H1 (cell line): ENCODE data around the gene ZSWIM2. TPM values are rescaled to one million over a fixed set of nuclear protein-coding genes. Genes with fewer than 3 reads are reported as not detected.

Experiments used
- CTCF ChIA-PET: fragments of 300-600 bp; sonication (Branson Sonifier 250); formaldehyde crosslinking; loops from one replicate; lab custom pipeline; 2021; ENCODE audit not compliant: partially characterized antibody; lab: Charles Lee
- POLR2A ChIA-PET: fragments of 300-600 bp; sonication (Branson Sonifier 250); formaldehyde crosslinking; loops from one replicate; lab custom pipeline; 2021; ENCODE audit warnings: inconsistent platforms; ENCODE audit not compliant: partially characterized antibody; lab: Charles Lee
- DNase-seq, 2 experiments: peaks; one replicate each; pipeline versions ENCODE4 v3.0.0 to v3.0.0-alpha.2; 2010 to 2022; ENCODE audit warnings: low spot score in 2 of 2, low read depth in 1 of 2, mixed read lengths in 1 of 2
- FAIRE-seq: peaks from 2 replicates; lab custom pipeline; 2011; peaks lifted over from hg19 to GRCh38; lab: Jason Lieb, UNC
- H2AFZ ChIP-seq: 2 replicates; pipeline ENCODE4 v1.8.1; 2012; ENCODE audit warnings: low read length, inconsistent platforms
- H2AK5ac ChIP-seq: 2 replicates; pipeline ENCODE4 v1.6.1; 2013; ENCODE audit warnings: low read depth, low read length
- H2BK120ac ChIP-seq: replicated peaks from 2 replicates; pipeline ENCODE3; 2013; ENCODE audit warnings: low read depth, low read length, inconsistent platforms
- H2BK12ac ChIP-seq: 2 replicates; pipeline ENCODE4 v1.6.1; 2013; ENCODE audit warnings: low read depth, low read length
- H2BK15ac ChIP-seq: 2 replicates; pipeline ENCODE4 v1.6.1; 2013; ENCODE audit warnings: low read length
- H2BK20ac ChIP-seq: 2 replicates; pipeline ENCODE4 v1.6.1; 2013; ENCODE audit warnings: low read length
- H2BK5ac ChIP-seq: 2 replicates; pipeline ENCODE4 v1.6.1; 2013; ENCODE audit warnings: low read depth, low read length
- H3K14ac ChIP-seq: 2 replicates; pipeline ENCODE4 v1.6.1; 2013; ENCODE audit warnings: inconsistent platforms; ENCODE audit not compliant: insufficient read length
- H3K18ac ChIP-seq: 2 replicates; pipeline ENCODE4 v1.6.1; 2013; ENCODE audit warnings: low read length; ENCODE audit errors: extremely low read depth
- H3K23ac ChIP-seq: 2 replicates; pipeline ENCODE4 v1.6.1; 2013; ENCODE audit warnings: inconsistent platforms; ENCODE audit not compliant: insufficient read length
- H3K23me2 ChIP-seq: 2 replicates; pipeline ENCODE4 v1.6.1; 2013; ENCODE audit warnings: low read depth, low read length
- H3K27ac ChIP-seq: 2 replicates; pipeline ENCODE4 v1.6.1; 2011; ENCODE audit warnings: low read depth, low read length, inconsistent platforms
- H3K27me3 ChIP-seq, 4 experiments: replicated peaks in 1 of 4; 1 replicate in 1 of 4; 2 replicates in 3 of 4; pipeline versions ENCODE4 v1.6.1 to v1.8.1; 2011 to 2013; ENCODE audit warnings: low read length in 3 of 4, mild to moderate bottlenecking in 3 of 4, inconsistent platforms in 2 of 4, mixed read lengths in 2 of 4, moderate library complexity in 1 of 4; ENCODE audit not compliant: control insufficient read depth in 3 of 4, insufficient read depth in 3 of 4; ENCODE audit errors: extremely low read depth in 1 of 4
- H3K36me3 ChIP-seq, 4 experiments: 2 replicates each; pipeline versions ENCODE4 v1.6.1 to v1.8.1; 2011 to 2013; ENCODE audit warnings: mild to moderate bottlenecking in 4 of 4, low read length in 3 of 4, moderate library complexity in 2 of 4, control low read depth in 1 of 4, inconsistent platforms in 1 of 4; ENCODE audit not compliant: insufficient read depth in 4 of 4, control insufficient read depth in 2 of 4
- H3K4ac ChIP-seq: replicated peaks from 2 replicates; pipeline ENCODE3; 2013; ENCODE audit warnings: low read length, low read depth, mixed read lengths, inconsistent platforms; ENCODE audit not compliant: insufficient read length
- H3K4me1 ChIP-seq, 4 experiments: replicated peaks in 1 of 4; 1 replicate in 1 of 4; 2 replicates in 3 of 4; pipeline versions ENCODE4 v1.6.1 to v1.8.1; 2011 to 2013; ENCODE audit warnings: low read length in 3 of 4, inconsistent platforms in 2 of 4, mixed read lengths in 1 of 4; ENCODE audit not compliant: insufficient read depth in 4 of 4, control insufficient read depth in 3 of 4
- H3K4me2 ChIP-seq, 2 experiments: 2 replicates each; pipeline versions ENCODE4 v1.6.1 to v1.8.1; 2011 to 2013; ENCODE audit warnings: low read depth in 2 of 2, low read length in 2 of 2, control low read depth in 1 of 2, inconsistent platforms in 1 of 2, mild to moderate bottlenecking in 1 of 2; ENCODE audit not compliant: insufficient read depth in 1 of 2
- H3K4me3 ChIP-seq, 4 experiments: fragments of 200-600, 300-600 bp in 1 of 4; sonication (generic), shearing (Covaris generic), sonication (Bioruptor Twin) in 1 of 4; 2 replicates each; pipeline versions ENCODE4 v1.5.1 to v1.8.1; 2011 to 2016; ENCODE audit warnings: low read length in 4 of 4, low read depth in 3 of 4, control low read depth in 2 of 4, inconsistent platforms in 2 of 4, mild to moderate bottlenecking in 2 of 4, mixed read lengths in 1 of 4, moderate library complexity in 1 of 4; ENCODE audit not compliant: insufficient read depth in 2 of 4; ENCODE audit errors: extremely low read depth in 1 of 4
- H3K56ac ChIP-seq: replicated peaks from 2 replicates; pipeline ENCODE3; 2013; ENCODE audit warnings: low read depth, mild to moderate bottlenecking, mixed read lengths, low read length, inconsistent platforms; ENCODE audit not compliant: insufficient read length
- H3K79me1 ChIP-seq: 2 replicates; pipeline ENCODE4 v1.6.1; 2013; ENCODE audit warnings: low read depth, low read length, control low read depth
- H3K79me2 ChIP-seq, 2 experiments: 2 replicates each; pipeline versions ENCODE4 v1.6.1 to v1.8.1; 2012 to 2013; ENCODE audit warnings: low read length in 2 of 2, mild to moderate bottlenecking in 2 of 2, inconsistent platforms in 1 of 2; ENCODE audit not compliant: insufficient read depth in 2 of 2, control insufficient read depth in 1 of 2
- H3K9ac ChIP-seq, 4 experiments: replicated peaks in 1 of 4; 1 replicate in 1 of 4; 2 replicates in 3 of 4; pipeline versions ENCODE4 v1.6.1 to v1.8.1; 2011 to 2013; ENCODE audit warnings: low read depth in 3 of 4, low read length in 3 of 4, control low read depth in 2 of 4, mild to moderate bottlenecking in 2 of 4, moderate library complexity in 2 of 4, inconsistent platforms in 1 of 4; ENCODE audit errors: extremely low read depth in 1 of 4
- H3K9me3 ChIP-seq, 2 experiments: 2 replicates each; pipeline versions ENCODE4 v1.6.1 to v1.8.1; 2012 to 2013; ENCODE audit warnings: mild to moderate bottlenecking in 2 of 2, moderate library complexity in 2 of 2, control low read depth in 1 of 2, inconsistent platforms in 1 of 2, low read depth in 1 of 2, low read length in 1 of 2, mixed read lengths in 1 of 2; ENCODE audit not compliant: insufficient read depth in 2 of 2
- H4K20me1 ChIP-seq, 2 experiments: replicated peaks in 1 of 2; 2 replicates each; pipeline versions ENCODE3 to v1.8.1; 2011 to 2013; ENCODE audit warnings: inconsistent platforms in 2 of 2, low read length in 2 of 2, mild to moderate bottlenecking in 1 of 2; ENCODE audit not compliant: insufficient read depth in 2 of 2, control insufficient read depth in 1 of 2
- H4K5ac ChIP-seq: 2 replicates; pipeline ENCODE4 v1.6.1; 2013; ENCODE audit warnings: low read length, low read depth, mixed read lengths, inconsistent platforms; ENCODE audit not compliant: insufficient read length
- H4K8ac ChIP-seq: 2 replicates; pipeline ENCODE4 v1.8.0; 2013; ENCODE audit warnings: mild to moderate bottlenecking, moderate library complexity, low read length, inconsistent platforms; ENCODE audit not compliant: insufficient read depth; ENCODE audit errors: extremely low read depth
- H4K91ac ChIP-seq: replicated peaks from 2 replicates; pipeline ENCODE3; 2013; ENCODE audit warnings: low read length, mixed read lengths, inconsistent platforms; ENCODE audit not compliant: insufficient read length
- BCL11A ChIP-seq, 2 experiments: IDR thresholded peaks; one replicate each; pipeline ENCODE4 v1.6.1; 2011; ENCODE audit warnings: low read depth in 2 of 2, low read length in 2 of 2, mild to moderate bottlenecking in 2 of 2
- HDAC2 ChIP-seq, 2 experiments: fragments of 300-600 bp in 1 of 2; sonication (generic) in 1 of 2; IDR thresholded peaks; 2 replicates each; pipeline ENCODE4 v1.6.1; 2011 to 2012; ENCODE audit warnings: low read depth in 2 of 2, low read length in 2 of 2, mild to moderate bottlenecking in 2 of 2, moderate library complexity in 2 of 2, borderline replicate concordance in 1 of 2, inconsistent platforms in 1 of 2
- HDAC6 ChIP-seq: IDR thresholded peaks from one replicate; pipeline ENCODE4 v1.7.1; 2012; ENCODE audit warnings: low read depth, mild to moderate bottlenecking, inconsistent platforms, low read length, moderate library complexity
- JUN ChIP-seq: IDR thresholded peaks from 2 replicates; pipeline ENCODE4 v1.6.1; 2011; ENCODE audit warnings: low read depth, mild to moderate bottlenecking, improper control_type of control experiment, low read length
- KDM4A ChIP-seq: IDR thresholded peaks from one replicate; pipeline ENCODE4 v1.7.1; 2012; ENCODE audit warnings: low read depth, mild to moderate bottlenecking, moderate library complexity, low read length, inconsistent platforms; ENCODE audit not compliant: severe bottlenecking
- KDM5A ChIP-seq: fragments of 200-600 bp; IDR thresholded peaks from 2 replicates; pipeline ENCODE4 v1.7.1; 2012; ENCODE audit warnings: mild to moderate bottlenecking, low read length, inconsistent platforms, mixed read lengths
- POLR2A ChIP-seq, 2 experiments: IDR thresholded peaks; 1 replicate in 1 of 2; 2 replicates in 1 of 2; pipeline ENCODE4 v1.6.1; 2011; ENCODE audit warnings: low read depth in 2 of 2, low read length in 2 of 2, mild to moderate bottlenecking in 2 of 2; ENCODE audit errors: control extremely low read depth in 1 of 2
- POU5F1 ChIP-seq: IDR thresholded peaks from 2 replicates; pipeline ENCODE4 v1.6.1; 2011; ENCODE audit warnings: low read depth, mild to moderate bottlenecking, low read length, moderate library complexity
- RFX5 ChIP-seq: IDR thresholded peaks from 2 replicates; pipeline ENCODE4 v1.6.1; 2011; ENCODE audit warnings: low read depth, low read length, improper control_type of control experiment, borderline replicate concordance
- SP4 ChIP-seq: IDR thresholded peaks from 2 replicates; pipeline ENCODE4 v1.6.1; 2012; ENCODE audit warnings: low read length, inconsistent platforms
- SUZ12 ChIP-seq: fragments of 200-600 bp; sonication (generic); IDR thresholded peaks from 2 replicates; pipeline ENCODE4 v1.6.1; 2012; ENCODE audit warnings: mild to moderate bottlenecking, inconsistent platforms, low read length, moderate library complexity, mixed read lengths
- TEAD4 ChIP-seq: IDR thresholded peaks from 2 replicates; pipeline ENCODE4 v1.6.1; 2012; ENCODE audit warnings: low read depth, low read length, inconsistent platforms, mixed read lengths
- YY1 ChIP-seq: IDR thresholded peaks from 2 replicates; pipeline ENCODE4 v1.6.1; 2011; ENCODE audit warnings: low read depth, mild to moderate bottlenecking, low read length
- ZNF274 ChIP-seq: IDR thresholded peaks from 2 replicates; pipeline ENCODE4 v1.7.0; 2012; ENCODE audit warnings: low read length, borderline replicate concordance; ENCODE audit errors: extremely low read depth
- WGBS, 2 experiments: shearing (Covaris generic) in 1 of 2; methylation state at CpG; one replicate each; pipeline versions ENCODE4 v1.1.6 to v1.1.7; 2013 to 2015; ENCODE audit warnings: low lambda C conversion rate in 2 of 2, mixed read lengths in 2 of 2, inconsistent platforms in 1 of 2, low coverage in 1 of 2, missing lambda C conversion rate in 1 of 2; ENCODE audit not compliant: insufficient replicate concordance in 2 of 2, insufficient coverage in 1 of 2, insufficient read length in 1 of 2; ENCODE audit errors: extremely low coverage in 1 of 2, missing lambda C conversion rate in 1 of 2; 5-methylcytosine and 5-hydroxymethylcytosine counted together
- polyA plus RNA-seq, 7 experiments: library from polyadenylated mRNA; depleted of rRNA in 3 of 7; stranded (reverse) in 5 of 7; unstranded in 2 of 7; fragments of >200 nt in 5 of 7; fragments of 200-250 nt in 2 of 7; gene quantifications; 1 replicate in 5 of 7; 2 replicates in 1 of 7; 4 replicates in 1 of 7; pipeline versions ENCODE4 v1.2.1 to v1.2.3, GENCODE V29; 2011 to 2013; ENCODE audit warnings: missing spikeins in 2 of 7, mixed read lengths in 2 of 7
- total RNA-seq: library from RNA; stranded (reverse); fragmentation: NEBNext Ultra II Directional; extraction: Animal tissue kit (Norgen Biotek cat#: 25700); gene quantifications from 2 replicates; pipeline ENCODE4 v1.2.1, GENCODE V29; 2021
- TF ChIP-seq, protein P1 (sequence below): IDR thresholded peaks from 2 replicates; pipeline ENCODE4 v1.6.1; 2012; ENCODE audit warnings: inconsistent platforms

The ZSWIM2 gene
- total and polyA plus RNA-seq, 2 of the 8 experiments (the other 6 are each of a cell fraction or from before 2014, with no cell fraction given): not detected

DNA sequence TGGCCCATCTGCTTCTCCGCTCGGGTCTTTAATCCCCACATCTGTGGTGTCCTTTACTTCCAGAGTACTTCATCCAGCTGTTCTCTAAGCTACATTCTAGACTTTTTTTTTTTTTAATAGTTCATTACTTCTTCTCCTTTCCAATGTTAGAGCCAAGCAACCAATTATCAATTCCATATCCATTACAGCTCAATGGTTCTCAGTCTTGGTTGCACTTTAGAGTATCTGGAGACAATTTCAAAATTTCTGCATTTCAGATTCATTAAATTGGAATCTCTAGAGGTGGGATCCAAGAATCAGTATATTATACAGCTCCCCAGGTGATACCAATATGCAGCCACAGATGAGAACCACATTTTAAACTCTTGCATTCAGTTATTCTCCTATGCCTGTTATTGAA, 43.9 kb upstream of the ZSWIM2 start:
- no peak overlapping the region for H4K91ac ChIP-seq
- H2BK20ac ChIP-seq: no peak overlapping the region
- no peak overlapping the region for H3K4me3 ChIP-seq
- H2BK120ac ChIP-seq: no peak overlapping the region
- H3K23ac ChIP-seq: no peak overlapping the region
- H3K4ac ChIP-seq: no peak overlapping the region
- H2AK5ac ChIP-seq: no peak overlapping the region
- no peaks in the 10 kb centered on the region for H4K20me1 ChIP-seq
- no peak overlapping the region for H3K14ac ChIP-seq
- H3K79me1 ChIP-seq: no peaks in the 10 kb centered on the region
- WGBS, 2 experiments: 90% methylated on average over 2 of the region's 2 CpGs; no CpG with 5 or more reads in 1 of the 2 experiments
- H3K27me3 ChIP-seq: peaks cover 0 to 1% (median 0%) of the 10 kb centered on the region in 4 experiments; a peak in 1 of 7 replicates
- no peak overlapping the region for H3K56ac ChIP-seq
- no peak overlapping the region for H2AFZ ChIP-seq
- no peak overlapping the region for H4K8ac ChIP-seq
- H3K27ac ChIP-seq: no peak overlapping the region
- H3K36me3 ChIP-seq: no peaks in the 10 kb centered on the region
- H3K79me2 ChIP-seq: no peaks in the 10 kb centered on the region
- no peak overlapping the region for H2BK15ac ChIP-seq
- no peak overlapping the region for H3K9ac ChIP-seq
- H3K23me2 ChIP-seq: no peaks in the 10 kb centered on the region
- no peak overlapping the region for H2BK5ac ChIP-seq
- no peak overlapping the region for H3K18ac ChIP-seq
- H3K4me1 ChIP-seq: no peaks in the 10 kb centered on the region
- POLR2A ChIA-PET: no interaction called here
- H4K5ac ChIP-seq: no peak overlapping the region
- CTCF ChIA-PET: interaction anchor here (0.9 to 2.6 kb wide), 2 partner anchors 9 to 11 kb away, joined by 3 to 8 read pairs; no protein-coding TSS in a partner anchor
- no peaks in the 10 kb centered on the region for H3K9me3 ChIP-seq
- DNase-seq: no peak
- H2BK12ac ChIP-seq: no peak overlapping the region
- H3K4me2 ChIP-seq: no peak overlapping the region
- no peak for FAIRE-seq
- TF ChIP-seq KDM5A: no peak
- no peak for TF ChIP-seq RFX5
- TF ChIP-seq YY1: no peak
- no peak for TF ChIP-seq ZNF274
- no peak for TF ChIP-seq JUN
- TF ChIP-seq POU5F1: no peak
- TF ChIP-seq SUZ12: no peak
- TF ChIP-seq, protein P1, sequence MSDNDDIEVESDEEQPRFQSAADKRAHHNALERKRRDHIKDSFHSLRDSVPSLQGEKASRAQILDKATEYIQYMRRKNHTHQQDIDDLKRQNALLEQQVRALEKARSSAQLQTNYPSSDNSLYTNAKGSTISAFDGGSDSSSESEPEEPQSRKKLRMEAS: no peak
- no peak for TF ChIP-seq HDAC6
- TF ChIP-seq TEAD4: no peak
- no peak for TF ChIP-seq KDM4A
- no peak for TF ChIP-seq BCL11A (IDR thresholded peaks at IDR 0.05; ENCODE audit: low read depth in 2 of 2, low read length in 2 of 2)
- no peak for TF ChIP-seq POLR2A (IDR thresholded peaks at IDR 0.05; ENCODE audit: control extremely low read depth in 1 of 2, low read depth in 2 of 2, low read length in 2 of 2)
- TF ChIP-seq HDAC2 (IDR thresholded peaks at IDR 0.05; ENCODE audit: borderline replicate concordance in 1 of 2, low read depth in 2 of 2, low read length in 2 of 2): no peak
- no peak for TF ChIP-seq SP4
